ENCODE measurements around the gene PLPPR4. TPM values are rescaled to one million over a fixed set of nuclear protein-coding genes. Genes with fewer than 3 reads are reported as not detected.

PLPPR4 gene
- total RNA-seq, 1 experiment from 2014 or later, result not detected

- Histone ChIP-seq H3K9me3 (ENCODE audit: low read depth, low read length, poor library complexity, severe bottlenecking) (no peaks in the 10 kb centered on the region), H3K27ac (ENCODE audit: low read depth, low read length, poor library complexity, severe bottlenecking) (no peak overlapping the region), H3K4me3 (ENCODE audit: low read depth, low read length, poor library complexity, severe bottlenecking) (no peak overlapping the region), H3K36me3 (ENCODE audit: insufficient read depth, low read length, poor library complexity, severe bottlenecking) (no peaks in the 10 kb centered on the region), H3K27me3 (replicated peaks; ENCODE audit: insufficient read depth, low read depth, low read length, poor library complexity) (peaks cover 10% of the 10 kb centered on the region), H3K4me1 (ENCODE audit: insufficient read depth, low read length, poor library complexity, severe bottlenecking) (no peaks in the 10 kb centered on the region)
- no peak for DNase-seq (ENCODE audit: low spot score)
- BruUV-seq (replicated peaks), result no TSS peak
- CTCF ChIA-PET, result no interaction called here
- intact Hi-C loops (cut with micrococcal nuclease; ENCODE audit: unreplicated experiment), result no loop called here
- TF ChIP-seq CTCF (conservative IDR thresholded peaks at IDR 0.05; ENCODE audit: low read depth, low read length) (no peak), EZH2 (IDR thresholded peaks at IDR 0.05; ENCODE audit: borderline replicate concordance, low read depth, low read length, poor library complexity, severe bottlenecking) (no peak)
- POLR2A ChIA-PET (ENCODE audit: low non-redundant PET), result no interaction called here
These were observed 32.1 kb upstream of the PLPPR4 start for GRCh38 chr1:99232172-99232571.

- BruUV-seq (replicated peaks), result no TSS peak
- ChIA-PET CTCF (no interaction called here), POLR2A (ENCODE audit: low non-redundant PET) (no interaction called here)
- Histone ChIP-seq H3K4me3 (ENCODE audit: low read depth, low read length, poor library complexity, severe bottlenecking) (no peak overlapping the region), H3K4me1 (ENCODE audit: insufficient read depth, low read length, poor library complexity, severe bottlenecking) (no peaks in the 10 kb centered on the region), H3K27me3 (replicated peaks; ENCODE audit: insufficient read depth, low read depth, low read length, poor library complexity) (no peaks in the 10 kb centered on the region), H3K9me3 (ENCODE audit: low read depth, low read length, poor library complexity, severe bottlenecking) (no peaks in the 10 kb centered on the region), H3K36me3 (ENCODE audit: insufficient read depth, low read length, poor library complexity, severe bottlenecking) (no peaks in the 10 kb centered on the region), H3K27ac (ENCODE audit: low read depth, low read length, poor library complexity, severe bottlenecking) (no peak overlapping the region)
- intact Hi-C loops (cut with micrococcal nuclease; ENCODE audit: unreplicated experiment), result no loop called here
- TF ChIP-seq EZH2 (IDR thresholded peaks at IDR 0.05; ENCODE audit: borderline replicate concordance, low read depth, low read length, poor library complexity, severe bottlenecking) (no peak), CTCF (conservative IDR thresholded peaks at IDR 0.05; ENCODE audit: low read depth, low read length) (no peak)
- no peak for DNase-seq (ENCODE audit: low spot score)
These were observed 30.8 kb upstream of the PLPPR4 start for GRCh38 chr1:99233446-99233845.

GRCh38 chr1:99236756-99237155 is 27.5 kb upstream of the PLPPR4 start:
- H3K27me3 ChIP-seq (replicated peaks; ENCODE audit: insufficient read depth, low read depth, low read length, poor library complexity), result no peaks in the 10 kb centered on the region
- no peak for DNase-seq (ENCODE audit: low spot score)
- no peaks in the 10 kb centered on the region for H3K9me3 ChIP-seq (ENCODE audit: low read depth, low read length, poor library complexity, severe bottlenecking)
- H3K4me3 ChIP-seq (ENCODE audit: low read depth, low read length, poor library complexity, severe bottlenecking), result no peak overlapping the region
- BruUV-seq (replicated peaks), result no TSS peak
- CTCF ChIA-PET, result no interaction called here
- TF ChIP-seq CTCF (conservative IDR thresholded peaks at IDR 0.05; ENCODE audit: low read depth, low read length) (no peak), EZH2 (IDR thresholded peaks at IDR 0.05; ENCODE audit: borderline replicate concordance, low read depth, low read length, poor library complexity, severe bottlenecking) (no peak)
- H3K4me1 ChIP-seq (ENCODE audit: insufficient read depth, low read length, poor library complexity, severe bottlenecking), result no peaks in the 10 kb centered on the region
- H3K36me3 ChIP-seq (ENCODE audit: insufficient read depth, low read length, poor library complexity, severe bottlenecking), result no peaks in the 10 kb centered on the region
- POLR2A ChIA-PET (ENCODE audit: low non-redundant PET), result no interaction called here
- H3K27ac ChIP-seq (ENCODE audit: low read depth, low read length, poor library complexity, severe bottlenecking), result no peak overlapping the region
- intact Hi-C loops (cut with micrococcal nuclease; ENCODE audit: unreplicated experiment), result no loop called here
